H54 (cell line): ENCODE data around the gene NEGR1.
A peak's percentile ranks its signal among the peaks of the same experiment; 100 is the strongest.

Experiments
- DNase-seq: peaks from one replicate; pipeline ENCODE4 v3.0.0; 2011; ENCODE audit warnings: low spot score, mixed read lengths; ENCODE audit not compliant: insufficient read length
- FAIRE-seq: peaks from 3 replicates; lab custom pipeline; 2011; peaks lifted over from hg19 to GRCh38; lab: Jason Lieb, UNC
- POLR2A ChIP-seq: IDR thresholded peaks from 2 replicates; pipeline ENCODE4 v1.6.1; 2011; ENCODE audit warnings: low read depth, mild to moderate bottlenecking, low read length

The NEGR1 gene

GRCh38 chr1:72064196-72065075 lies 217.9 kb downstream of the NEGR1 start:
- DNase-seq (no peak), FAIRE-seq (no peak)
- TF ChIP-seq POLR2A = no peak

- peak; percentile 92 for FAIRE-seq
- no peak for DNase-seq
- no peak for TF ChIP-seq POLR2A
Observed at GRCh38 chr1:72063364-72064044, 218.8 kb downstream of the NEGR1 start.

- no peak for TF ChIP-seq POLR2A
- FAIRE-seq (peak; percentile 23), DNase-seq (no peak)
Observed at GRCh38 chr1:72062584-72062983, 219.8 kb downstream of the NEGR1 start.

- DNase-seq (no peak), FAIRE-seq (no peak)
- TF ChIP-seq POLR2A = no peak
Observed at GRCh38 chr1:72060466-72061245, 221.7 kb downstream of the NEGR1 start.

- no peak for DNase-seq
- no peak for TF ChIP-seq POLR2A
- no peak for FAIRE-seq
Observed at GRCh38 chr1:72056516-72056915, 225.8 kb downstream of the NEGR1 start.

- no peak for TF ChIP-seq POLR2A
- FAIRE-seq = peak; percentile 83
- no peak for DNase-seq
Observed at GRCh38 chr1:72051538-72051937, 230.8 kb downstream of the NEGR1 start.

GRCh38 chr1:72050551-72050950 lies 231.8 kb downstream of the NEGR1 start:
- no peak for TF ChIP-seq POLR2A
- peak; percentile 20 for FAIRE-seq
- no peak for DNase-seq

- DNase-seq (no peak), FAIRE-seq (peak; percentile 38)
- TF ChIP-seq POLR2A = no peak
Observed at GRCh38 chr1:72037745-72038343, 244.5 kb downstream of the NEGR1 start.

- no peak for TF ChIP-seq POLR2A
Observed at GRCh38 chr1:72034827-72035226, 247.5 kb downstream of the NEGR1 start.

GRCh38 chr1:72023063-72023930 lies 259.0 kb downstream of the NEGR1 start:
- FAIRE-seq (no peak), DNase-seq (no peak)
- TF ChIP-seq POLR2A = no peak

More at GRCh38 chr1:72034827-72035226, 247.5 kb downstream of the NEGR1 start:
- no peak for FAIRE-seq
- no peak for DNase-seq

GRCh38 chr1:72018562-72018961 lies 263.8 kb downstream of the NEGR1 start:
- FAIRE-seq = no peak
- DNase-seq = no peak
- no peak for TF ChIP-seq POLR2A

GRCh38 chr1:72015006-72015405 lies 267.3 kb downstream of the NEGR1 start:
- FAIRE-seq (no peak), DNase-seq (no peak)
- TF ChIP-seq POLR2A = no peak

GRCh38 chr1:72013161-72013560 lies 269.2 kb downstream of the NEGR1 start:
- DNase-seq = no peak
- no peak for TF ChIP-seq POLR2A
- no peak for FAIRE-seq
